K562 (cell line): ENCODE results near the gene FHIT. TPM values are rescaled to one million over a fixed set of nuclear protein-coding genes. Genes with fewer than 3 reads are reported as not detected.

Experiments used
- CXXC5 ChIP-seq: fragments of 250-450 bp; sonication (Bioruptor Pico); IDR thresholded peaks from 2 replicates; pipeline ENCODE4 v1.8.0; 2022; ENCODE audit warnings: inconsistent platforms, mild to moderate bottlenecking, moderate library complexity
- ETV5 ChIP-seq: sonication (generic); formaldehyde crosslinking; IDR thresholded peaks from 2 replicates; pipeline ENCODE4 v1.4.0; 2020; ENCODE audit warnings: low read depth, mild to moderate bottlenecking, missing genetic modification reagents
- GTF2B ChIP-seq: IDR thresholded peaks from 2 replicates; pipeline ENCODE4 v1.6.1; 2011; ENCODE audit not compliant: insufficient read length; ENCODE audit errors: extremely low read depth
- GTF3C2 ChIP-seq: IDR thresholded peaks from 3 replicates; pipeline ENCODE4 v1.6.1; 2011; ENCODE audit warnings: borderline replicate concordance, mild to moderate bottlenecking, moderate library complexity; ENCODE audit not compliant: insufficient read length; ENCODE audit errors: extremely low read depth
- PHTF2 ChIP-seq: fragments of 250-450 bp; sonication (Bioruptor Pico); IDR thresholded peaks from 2 replicates; pipeline ENCODE4 v1.5.0; 2021; ENCODE audit warnings: mild to moderate bottlenecking
- POLR2AphosphoS2 ChIP-seq: IDR thresholded peaks from 2 replicates; pipeline ENCODE4 v1.6.1; 2012; ENCODE audit warnings: low read length, improper control_type of control experiment
- TFAM ChIP-seq: fragments of 250-450 bp; sonication (Bioruptor Pico); conservative IDR thresholded peaks from 2 replicates; pipeline ENCODE4 v1.5.0; 2021; ENCODE audit warnings: mild to moderate bottlenecking, moderate library complexity
- THAP12 ChIP-seq: fragments of 250-450 bp; sonication (Bioruptor Pico); IDR thresholded peaks from 2 replicates; pipeline ENCODE4 v1.9.0; 2021; ENCODE audit warnings: mild to moderate bottlenecking, inconsistent platforms
- TOE1 ChIP-seq, 2 experiments: fragments of 450-650 bp in 1 of 2; sonication (generic) in 1 of 2; formaldehyde crosslinking in 1 of 2; IDR thresholded peaks; 2 replicates each; pipeline versions ENCODE4 v1.7.1 to v1.8.0; 2016 to 2022; ENCODE audit warnings: borderline replicate concordance in 2 of 2, mild to moderate bottlenecking in 2 of 2, antibody characterized with exemption in 1 of 2, inconsistent platforms in 1 of 2, low read depth in 1 of 2, missing genetic modification reagents in 1 of 2, moderate library complexity in 1 of 2
- TRIM28 ChIP-seq: fragments of 450-650 bp; IDR thresholded peaks from 2 replicates; pipeline ENCODE4 v1.6.1; 2017
- USF1 ChIP-seq: sonication (generic); formaldehyde crosslinking; IDR thresholded peaks from 2 replicates; pipeline ENCODE4 v1.9.0; 2022; ENCODE audit warnings: mild to moderate bottlenecking, missing genetic modification reagents
- ZFP30 ChIP-seq: fragments of 250-450 bp; sonication (Bioruptor Pico); IDR thresholded peaks from 2 replicates; pipeline ENCODE4 v1.8.0; 2022; ENCODE audit warnings: moderate library complexity, mild to moderate bottlenecking, inconsistent platforms, borderline replicate concordance
- ZNF24 ChIP-seq: fragments of 450-650 bp; IDR thresholded peaks from 2 replicates; pipeline ENCODE4 v1.6.1; 2016
- ZNF518B ChIP-seq: fragments of 250-450 bp; sonication (Bioruptor Pico); IDR thresholded peaks from 2 replicates; pipeline ENCODE4 v1.5.0; 2021; ENCODE audit warnings: mild to moderate bottlenecking, moderate library complexity
- ZNF589 ChIP-seq: fragments of 200-800 bp; sonication (Bioruptor generic); IDR thresholded peaks from 2 replicates; pipeline ENCODE4 v1.6.1; 2016; ENCODE audit warnings: low read depth, missing genetic modification characterization, missing compliant biosample characterization
- polyA plus RNA-seq, 8 experiments: library from polyadenylated mRNA; depleted of rRNA in 4 of 8; stranded (reverse) in 5 of 8; unstranded in 3 of 8; fragments of >200 nt; fragmentation: Nextera tagmentation in 2 of 8; fragmentation: Illumina TruSeq in 1 of 8; extraction: Ambion mirVana in 2 of 8; extraction: Trizol in 1 of 8; gene quantifications; 2 replicates each; pipeline versions ENCODE4 v1.2.1 to v1.2.3, GENCODE V29; 2011 to 2014; ENCODE audit warnings: inconsistent platforms in 1 of 8, missing spikeins in 1 of 8
- total RNA-seq, 7 experiments: library from RNA; depleted of rRNA in 6 of 7; stranded (reverse); fragments of >200 nt in 6 of 7; fragmentation: Illumina TruSeq in 2 of 7; extraction: Trizol in 2 of 7; gene quantifications; 2 replicates each; pipeline versions ENCODE4 v1.2.1 to v1.2.3, GENCODE V29; 2011 to 2021; ENCODE audit warnings: low replicate concordance in 1 of 7

Gene FHIT
- total and polyA plus RNA-seq, 9 of the 15 experiments (the other 6 are each of a cell fraction or from before 2014, with no cell fraction given): 1.7 to 9.1 (median 4.3) TPM

- TF ChIP-seq TOE1 (IDR thresholded peaks at IDR 0.05; ENCODE audit: borderline replicate concordance): no peak
- TF ChIP-seq TOE1 (CRISPR knock-in tag; IDR thresholded peaks at IDR 0.05; ENCODE audit: borderline replicate concordance, low read depth): no peak
- no peak for TF ChIP-seq POLR2AphosphoS2
- TF ChIP-seq ZNF589 (CRISPR knock-in tag): no peak
- 0 out of 2 replicates have a peak, but pooled peaks have one; percentile 15 for TF ChIP-seq CXXC5
- TF ChIP-seq ETV5 (CRISPR knock-in tag): 0 out of 2 replicates have a peak, but pooled peaks have one; percentile 17
- TF ChIP-seq GTF2B: peak; percentile 78
- no peak for TF ChIP-seq USF1 (CRISPR knock-in tag)
- TF ChIP-seq TRIM28: 0 out of 2 replicates have a peak, but pooled peaks have one; percentile 10
- TF ChIP-seq PHTF2 (CRISPR knock-in tag): no peak
- peak; percentile 53; the same call in 1 of the 2 replicates for TF ChIP-seq THAP12 (CRISPR knock-in tag)
- no peak for TF ChIP-seq ZNF518B
- TF ChIP-seq ZFP30 (CRISPR knock-in tag): no peak
- no peak for TF ChIP-seq GTF3C2
- TF ChIP-seq ZNF24: no peak
- no peak for TF ChIP-seq TFAM (CRISPR knock-in tag)
Measured at GRCh38 chr3:60277361-60277800, 973.9 kb downstream of the FHIT start (continued).
